Activated CD8-positive, alpha-beta T cell treated with anti-CD3 and anti-CD28 coated beads for 36 hours (primary cell): Measurements from ENCODE around the gene MICAL2. TPM values are rescaled to one million over a fixed set of nuclear protein-coding genes. Genes with fewer than 3 reads are reported as not detected.

ENCODE experiments used
- ATAC-seq: fragments of 200-7000 bp; cut with Tn5 transposase; one replicate; pipeline ENCODE4 v1.10.0; 2021; ENCODE audit warnings: mild to moderate bottlenecking, moderate library complexity
- CTCF ChIA-PET: fragments of 350-600 bp; sonication (Branson Sonifier 250); formaldehyde crosslinking; loops from one replicate; lab custom pipeline; 2021; ENCODE audit warnings: antibody characterized with exemption; lab: Charles Lee
- POLR2A ChIA-PET: fragments of 350-600 bp; sonication (Branson Sonifier 250); formaldehyde crosslinking; loops from one replicate; lab custom pipeline; 2021; ENCODE audit warnings: antibody characterized with exemption; lab: Charles Lee
- DNase-seq: peaks from one replicate; pipeline ENCODE4 v3.0.0-alpha.2; 2020
- H3K27ac Mint-ChIP-seq: one replicate; pipeline ENCODE4 v1.8.0; 2021; ENCODE audit warnings: mild to moderate bottlenecking, mixed read lengths
- H3K27me3 Mint-ChIP-seq: one replicate; pipeline ENCODE4 v1.8.0; 2021; ENCODE audit warnings: mixed read lengths
- H3K36me3 Mint-ChIP-seq: one replicate; pipeline ENCODE4 v1.8.0; 2021; ENCODE audit warnings: low read depth, mixed read lengths
- H3K4me1 Mint-ChIP-seq: one replicate; pipeline ENCODE4 v1.8.0; 2021; ENCODE audit warnings: low read depth, mixed read lengths
- H3K4me3 Mint-ChIP-seq: one replicate; pipeline ENCODE4 v1.8.0; 2021; ENCODE audit warnings: mild to moderate bottlenecking, moderate library complexity, mixed read lengths
- H3K9me3 Mint-ChIP-seq: one replicate; pipeline ENCODE4 v1.8.0; 2021; ENCODE audit warnings: mixed read lengths
- CTCF ChIP-seq: fragments of 200-600 bp; IDR thresholded peaks from one replicate; pipeline ENCODE4 v1.8.0; 2022; ENCODE audit warnings: antibody characterized with exemption, mild to moderate bottlenecking
- intact Hi-C: fragments of 100-400 bp; cut with micrococcal nuclease; formaldehyde crosslinking; loops from one replicate; pipeline ENCODE4 v1.10.0; 2022
- total RNA-seq, 2 experiments: library from RNA; stranded (reverse); gene quantifications; one replicate each; pipeline ENCODE4 v1.2.3, GENCODE V29; 2021

MICAL2 gene
- total RNA-seq, 2 experiments from 2014 or later = 99.8 to 105 TPM

- no peaks in the 10 kb centered on the region for H3K27me3 Mint-ChIP-seq
- DNase-seq (no peak), ATAC-seq (no peak)
- peaks cover 60% of the 10 kb centered on the region for H3K4me1 Mint-ChIP-seq
- H3K9me3 Mint-ChIP-seq = no peaks in the 10 kb centered on the region
- intact Hi-C loops = no loop called here
- no peak for TF ChIP-seq CTCF
- peak overlapping the region; percentile 25 for H3K4me3 Mint-ChIP-seq
- H3K36me3 Mint-ChIP-seq = peaks cover 26% of the 10 kb centered on the region
- ChIA-PET CTCF (interaction anchor here (0.7 to 2.7 kb wide), 13 partner anchors 9 to 132 kb away, joined by 3 to 9 read pairs (median 4); no protein-coding TSS in a partner anchor), POLR2A (interaction anchor here (0.8 to 2.4 kb wide), 5 partner anchors 17 to 79 kb away, joined by 3 to 7 read pairs (median 3); no protein-coding TSS in a partner anchor)
- H3K27ac Mint-ChIP-seq = peak overlapping the region; percentile 80
Measured at GRCh38 chr11:12156301-12157140, 46.1 kb downstream of the MICAL2 start.

GRCh38 chr11:12157241-12157661 is 46.9 kb downstream of the MICAL2 start:
- H3K4me3 Mint-ChIP-seq = peak overlapping the region; percentile 25
- H3K9me3 Mint-ChIP-seq = no peaks in the 10 kb centered on the region
- H3K36me3 Mint-ChIP-seq = peaks cover 25% of the 10 kb centered on the region
- intact Hi-C loops = no loop called here
- no peaks in the 10 kb centered on the region for H3K27me3 Mint-ChIP-seq
- peaks cover 56% of the 10 kb centered on the region for H3K4me1 Mint-ChIP-seq
- peak overlapping the region; percentile 80 for H3K27ac Mint-ChIP-seq
- ATAC-seq = peak; percentile 82
- ChIA-PET POLR2A (interaction anchor here (0.6 to 2.4 kb wide), 7 partner anchors 9 to 79 kb away, joined by 3 to 7 read pairs (median 3); no protein-coding TSS in a partner anchor), CTCF (interaction anchor here (0.7 to 2.7 kb wide), 13 partner anchors 9 to 132 kb away, joined by 3 to 9 read pairs (median 4); no protein-coding TSS in a partner anchor)
- DNase-seq = peak; percentile 50
- no peak for TF ChIP-seq CTCF

- POLR2A ChIA-PET = interaction anchor here (0.9 to 1.8 kb wide), 5 partner anchors 8 to 73 kb away, joined by 3 to 5 read pairs (median 4); no protein-coding TSS in a partner anchor
Measured at GRCh38 chr11:12158909-12159308, 48.5 kb downstream of the MICAL2 start.

GRCh38 chr11:12159351-12160099 is 49.1 kb downstream of the MICAL2 start:
- peak; percentile 22 for ATAC-seq

More at GRCh38 chr11:12158909-12159308, 48.5 kb downstream of the MICAL2 start:
- Mint-ChIP-seq H3K4me1 (peaks cover 54% of the 10 kb centered on the region), H3K27me3 (no peaks in the 10 kb centered on the region), H3K27ac (peak overlapping the region; percentile 80), H3K36me3 (peaks cover 24% of the 10 kb centered on the region), H3K9me3 (no peaks in the 10 kb centered on the region), H3K4me3 (no peak overlapping the region)
- CTCF ChIA-PET = interaction anchor here (0.7 to 2.7 kb wide), 3 partner anchors 39 to 126 kb away, joined by 3 to 8 read pairs (median 3); no protein-coding TSS in a partner anchor
- DNase-seq = no peak
- intact Hi-C loops = no loop called here
- TF ChIP-seq CTCF = no peak
- no peak for ATAC-seq

More at GRCh38 chr11:12159351-12160099, 49.1 kb downstream of the MICAL2 start:
- TF ChIP-seq CTCF = no peak
- Mint-ChIP-seq H3K4me1 (peaks cover 59% of the 10 kb centered on the region), H3K9me3 (no peaks in the 10 kb centered on the region), H3K27ac (peak overlapping the region; percentile 50), H3K27me3 (no peaks in the 10 kb centered on the region), H3K36me3 (peaks cover 23% of the 10 kb centered on the region), H3K4me3 (no peak overlapping the region)
- CTCF ChIA-PET = interaction anchor here (0.7 to 2.7 kb wide), 4 partner anchors 17 to 125 kb away, joined by 3 to 8 read pairs (median 3); no protein-coding TSS in a partner anchor
- DNase-seq = no peak
- intact Hi-C loops = no loop called here
- POLR2A ChIA-PET = interaction anchor here (0.9 to 1.8 kb wide), 5 partner anchors 9 to 72 kb away, joined by 3 to 5 read pairs (median 3); no protein-coding TSS in a partner anchor
